WTC11 (cell line): Measurements from ENCODE around the gene REEP6. TPM values are rescaled to one million over a fixed set of nuclear protein-coding genes. Genes with fewer than 3 reads are reported as not detected.

Experiments used
- ARID4B ChIP-seq: sonication (generic); formaldehyde crosslinking; IDR thresholded peaks from 2 replicates; pipeline ENCODE4 v1.8.0; 2023; ENCODE audit warnings: missing genetic modification reagents, mild to moderate bottlenecking, borderline replicate concordance
- ATF2 ChIP-seq: sonication (generic); formaldehyde crosslinking; IDR thresholded peaks from 2 replicates; pipeline ENCODE4 v1.8.1; 2022; ENCODE audit warnings: low read depth, missing genetic modification reagents, borderline replicate concordance
- ATF6 ChIP-seq: sonication (generic); formaldehyde crosslinking; IDR thresholded peaks from 2 replicates; pipeline ENCODE4 v1.8.1; 2023; ENCODE audit warnings: mild to moderate bottlenecking, missing genetic modification reagents
- E2F1 ChIP-seq: sonication (generic); formaldehyde crosslinking; IDR thresholded peaks from 2 replicates; pipeline ENCODE4 v1.8.0; 2022; ENCODE audit warnings: mild to moderate bottlenecking, missing genetic modification reagents
- E2F5 ChIP-seq: sonication (generic); formaldehyde crosslinking; IDR thresholded peaks from 2 replicates; pipeline ENCODE4 v1.8.1; 2022; ENCODE audit warnings: mild to moderate bottlenecking, moderate library complexity, missing genetic modification reagents
- EMX1 ChIP-seq: fragments of 250-450 bp; sonication (Bioruptor Pico); IDR thresholded peaks from 2 replicates; pipeline ENCODE4 v1.8.0; 2021; ENCODE audit warnings: mild to moderate bottlenecking
- ERG ChIP-seq: fragments of 250-450 bp; sonication (Bioruptor Pico); IDR thresholded peaks from 2 replicates; pipeline ENCODE4 v1.8.0; 2021; ENCODE audit warnings: mild to moderate bottlenecking
- IRF2 ChIP-seq: sonication (generic); formaldehyde crosslinking; IDR thresholded peaks from 2 replicates; pipeline ENCODE4 v1.8.0; 2022; ENCODE audit warnings: low read depth, missing genetic modification reagents, borderline replicate concordance
- NFATC4 ChIP-seq: fragments of 250-450 bp; sonication (Bioruptor Pico); IDR thresholded peaks from 2 replicates; pipeline ENCODE4 v1.9.0; 2021; ENCODE audit warnings: mild to moderate bottlenecking
- SMAD3 ChIP-seq: sonication (generic); formaldehyde crosslinking; IDR thresholded peaks from 2 replicates; pipeline ENCODE4 v1.8.0; 2022; ENCODE audit warnings: missing genetic modification reagents, mild to moderate bottlenecking, borderline replicate concordance
- SMAD4 ChIP-seq: sonication (generic); formaldehyde crosslinking; IDR thresholded peaks from 2 replicates; pipeline ENCODE4 v1.8.0; 2022; ENCODE audit warnings: mild to moderate bottlenecking, missing genetic modification reagents
- SP1 ChIP-seq: sonication (generic); formaldehyde crosslinking; conservative IDR thresholded peaks from 2 replicates; pipeline ENCODE4 v1.8.1; 2022; ENCODE audit warnings: missing genetic modification reagents
- STAT6 ChIP-seq: sonication (generic); formaldehyde crosslinking; conservative IDR thresholded peaks from 2 replicates; pipeline ENCODE4 v1.8.1; 2023; ENCODE audit warnings: mild to moderate bottlenecking, low read depth, missing genetic modification reagents, moderate library complexity
- USF1 ChIP-seq: sonication (generic); formaldehyde crosslinking; IDR thresholded peaks from 2 replicates; pipeline ENCODE4 v1.8.0; 2022; ENCODE audit warnings: mild to moderate bottlenecking, missing genetic modification reagents
- ZNF138 ChIP-seq: sonication (generic); formaldehyde crosslinking; conservative IDR thresholded peaks from 2 replicates; pipeline ENCODE4 v1.8.1; 2022; ENCODE audit warnings: mild to moderate bottlenecking, moderate library complexity, missing genetic modification reagents
- ZNF281 ChIP-seq: sonication (generic); formaldehyde crosslinking; IDR thresholded peaks from 2 replicates; pipeline ENCODE4 v1.8.0; 2023; ENCODE audit warnings: mild to moderate bottlenecking, missing genetic modification reagents
- ZNF425 ChIP-seq: fragments of 250-450 bp; sonication (Bioruptor Pico); conservative IDR thresholded peaks from 2 replicates; pipeline ENCODE4 v1.9.0; 2021; ENCODE audit warnings: mild to moderate bottlenecking
- total RNA-seq: library from RNA; stranded (reverse); gene quantifications from 3 replicates; pipeline ENCODE4 v1.2.3, GENCODE V29; 2021

Gene REEP6
- total RNA-seq, 1 experiment from 2014 or later: 17.0 TPM

GRCh38 chr19:1507763-1508506 is 17.0 kb downstream of the REEP6 start (continued):
- TF ChIP-seq USF1 (CRISPR knock-in tag): no peak; the same call in 1 of the 2 replicates
- TF ChIP-seq IRF2 (CRISPR knock-in tag): no peak
- TF ChIP-seq SMAD4 (CRISPR knock-in tag): no peak
- TF ChIP-seq EMX1 (CRISPR knock-in tag): no peak
- no peak for TF ChIP-seq ATF2 (CRISPR knock-in tag)
- TF ChIP-seq STAT6 (CRISPR knock-in tag): no peak
- peak; percentile 62; the same call in 1 of the 2 replicates for TF ChIP-seq ZNF281 (CRISPR knock-in tag)
- TF ChIP-seq ATF6 (CRISPR knock-in tag): no peak
- TF ChIP-seq SP1 (CRISPR knock-in tag): peak; percentile 80
- no peak for TF ChIP-seq SMAD3 (CRISPR knock-in tag)
- TF ChIP-seq ERG (CRISPR knock-in tag): no peak
- no peak for TF ChIP-seq NFATC4
- no peak for TF ChIP-seq E2F5 (CRISPR knock-in tag)
- TF ChIP-seq ZNF138: no peak
- TF ChIP-seq ZNF425 (CRISPR knock-in tag): no peak
- TF ChIP-seq ARID4B (CRISPR knock-in tag): no peak
- no peak for TF ChIP-seq E2F1 (CRISPR knock-in tag)
